ENCODE data around the gene CCDC92B.

The CCDC92B gene

DNA sequence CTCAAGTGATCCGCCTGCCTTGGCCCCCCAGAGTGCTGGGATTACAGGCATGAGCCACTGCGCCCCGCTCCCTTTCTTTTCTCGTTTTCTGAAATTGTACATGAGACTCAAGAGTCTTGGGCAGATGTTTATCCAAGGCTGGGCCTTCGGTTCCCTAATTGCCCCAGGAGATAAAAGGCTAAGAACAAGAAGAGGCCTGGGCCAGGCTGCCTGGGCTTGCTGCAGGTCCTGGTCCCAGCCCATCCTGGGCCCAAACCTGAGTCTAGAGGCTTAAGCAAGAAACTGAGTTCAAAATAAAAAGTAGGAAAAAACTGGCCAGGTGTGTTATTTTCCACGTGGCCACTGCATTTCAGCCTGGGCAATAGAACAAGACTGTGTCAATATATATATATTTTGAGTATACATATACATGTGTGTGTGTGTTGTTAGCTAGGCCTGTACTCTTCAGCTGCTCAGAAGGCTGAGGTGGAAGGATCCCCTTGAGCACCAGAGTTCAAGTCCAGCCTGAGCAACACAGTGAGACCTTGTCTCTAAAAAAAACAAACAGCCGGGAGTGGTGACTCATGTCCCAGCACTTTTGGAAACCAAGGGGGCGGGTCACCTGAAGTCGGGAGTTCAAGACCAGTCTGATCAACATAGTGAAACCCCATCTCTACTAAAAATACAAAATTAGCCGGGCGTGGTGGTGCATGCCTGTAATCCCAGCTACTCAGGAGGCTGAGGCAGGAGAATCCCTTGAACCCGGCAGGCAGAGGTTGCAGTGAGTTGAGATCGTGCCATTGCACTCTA lies 31.1 kb downstream of the CCDC92B start:
- no peak for DNase-seq

DNA sequence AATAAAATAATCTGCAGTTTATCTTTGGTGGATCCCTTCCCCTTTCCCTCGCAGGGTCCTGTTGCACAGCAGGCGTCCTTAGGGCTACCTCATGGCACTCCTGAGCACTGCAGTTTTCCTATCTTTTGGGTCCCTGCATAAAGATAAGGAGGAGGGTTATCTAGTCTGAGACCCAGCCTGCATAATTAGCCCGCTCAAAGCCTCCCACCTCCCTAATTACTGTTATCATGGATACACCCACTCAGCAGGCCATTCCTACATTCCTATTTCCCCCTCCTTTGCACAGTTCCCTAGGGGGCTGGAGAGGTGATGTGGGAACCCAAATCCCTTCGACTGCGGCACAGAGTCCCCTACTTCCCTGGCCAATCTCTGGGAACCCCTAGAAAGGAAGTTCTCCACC lies 32.8 kb downstream of the CCDC92B start:
- DNase-seq, result no peak

DNA sequence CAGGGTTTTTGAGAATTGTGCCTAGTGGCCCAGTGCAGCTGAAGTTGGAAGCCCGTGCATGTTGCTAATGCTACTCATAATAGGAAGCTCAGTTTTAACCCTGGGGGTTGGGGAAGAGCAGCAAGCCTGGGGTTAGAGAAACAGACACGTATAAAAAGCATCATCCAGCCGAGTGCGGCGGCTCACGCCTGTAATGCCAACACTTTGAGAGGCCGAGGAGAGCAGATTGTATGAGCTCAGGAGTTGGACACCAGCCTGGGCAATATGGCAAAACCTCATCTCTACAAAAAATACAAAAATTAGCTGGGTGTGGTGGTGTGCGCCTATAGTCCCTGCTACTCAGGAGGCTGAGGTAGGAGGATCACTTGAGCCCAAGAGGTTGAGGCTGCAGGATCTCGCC lies 35.6 kb downstream of the CCDC92B start:
- DNase-seq, result no peak

DNA sequence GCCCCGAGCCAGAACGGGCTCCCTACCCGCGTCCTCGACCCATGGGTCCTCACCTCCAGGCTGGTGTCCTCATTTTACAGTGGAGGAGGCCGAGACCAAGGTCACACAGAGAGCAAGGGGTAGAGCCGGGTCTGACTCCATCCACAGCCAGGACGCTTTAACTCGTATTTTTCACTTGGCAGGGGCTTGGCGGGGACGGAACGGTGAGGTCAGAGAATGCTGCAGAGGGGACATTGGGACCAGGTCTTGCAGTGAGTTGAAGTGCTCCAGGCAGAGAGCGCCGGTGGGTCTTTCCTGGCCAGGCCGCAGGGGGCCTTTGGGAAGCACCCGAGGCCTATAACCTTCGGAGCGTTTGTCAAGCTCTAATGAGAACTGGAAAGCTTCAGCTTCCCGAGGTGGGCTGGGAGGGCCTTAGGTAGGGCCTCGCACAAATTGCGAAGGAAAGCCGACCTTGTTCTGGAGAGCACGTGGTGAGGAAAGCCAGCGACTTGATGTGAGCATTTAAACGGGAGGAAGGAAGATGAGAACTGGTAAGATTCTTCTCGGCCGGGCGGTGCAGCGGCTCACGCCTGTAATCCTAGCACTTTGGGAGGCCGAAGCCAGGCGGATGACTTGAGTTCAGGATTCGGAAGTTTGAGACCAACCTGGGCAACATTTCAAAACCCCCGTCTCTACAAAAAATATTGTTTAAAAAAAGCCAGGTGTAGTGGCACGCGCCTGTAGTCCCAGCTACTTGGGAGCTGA lies 37.0 kb downstream of the CCDC92B start:
- no peak for DNase-seq

DNA sequence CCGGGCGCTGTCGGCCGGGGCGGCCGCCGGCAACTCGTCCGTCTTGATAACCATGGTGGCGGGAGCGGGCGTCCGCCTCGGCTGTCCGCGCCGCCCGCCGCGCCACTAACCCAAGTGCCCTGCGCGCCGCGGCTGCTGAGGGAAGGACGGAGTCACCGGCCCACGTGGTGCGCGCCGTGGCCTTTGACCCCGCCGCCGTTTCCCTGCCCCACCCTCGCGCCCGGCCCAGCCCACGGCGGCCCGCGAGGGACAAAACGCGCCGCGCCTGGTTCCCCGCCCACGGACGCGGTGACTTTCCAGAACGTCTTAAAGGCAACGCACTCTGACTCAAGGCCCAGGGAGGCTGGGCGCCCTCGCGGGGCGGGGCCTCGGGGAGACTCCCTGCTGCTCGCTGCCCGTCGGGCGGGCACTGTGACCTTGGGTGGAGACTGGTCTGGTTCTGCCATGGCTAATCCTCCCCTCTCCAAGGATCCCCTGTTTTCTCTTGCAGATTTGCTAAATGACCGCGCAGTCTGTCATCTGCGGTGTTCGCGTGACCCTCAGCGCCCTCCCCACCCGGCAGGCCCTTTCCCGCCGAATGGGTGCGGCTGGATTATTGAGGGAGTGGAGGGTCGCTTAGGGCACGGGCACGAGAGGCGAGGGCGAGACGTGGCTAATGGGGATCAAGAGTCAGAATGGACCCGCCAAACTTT lies 37.7 kb downstream of the CCDC92B start, which contains the start of gene CLUH:
TSS of gene CLUH (minus strand) at position 157 of the 692 bp plus-strand sequence. CDS start at position 54, 103 bp downstream.
- peak; percentile 33 for DNase-seq

DNA sequence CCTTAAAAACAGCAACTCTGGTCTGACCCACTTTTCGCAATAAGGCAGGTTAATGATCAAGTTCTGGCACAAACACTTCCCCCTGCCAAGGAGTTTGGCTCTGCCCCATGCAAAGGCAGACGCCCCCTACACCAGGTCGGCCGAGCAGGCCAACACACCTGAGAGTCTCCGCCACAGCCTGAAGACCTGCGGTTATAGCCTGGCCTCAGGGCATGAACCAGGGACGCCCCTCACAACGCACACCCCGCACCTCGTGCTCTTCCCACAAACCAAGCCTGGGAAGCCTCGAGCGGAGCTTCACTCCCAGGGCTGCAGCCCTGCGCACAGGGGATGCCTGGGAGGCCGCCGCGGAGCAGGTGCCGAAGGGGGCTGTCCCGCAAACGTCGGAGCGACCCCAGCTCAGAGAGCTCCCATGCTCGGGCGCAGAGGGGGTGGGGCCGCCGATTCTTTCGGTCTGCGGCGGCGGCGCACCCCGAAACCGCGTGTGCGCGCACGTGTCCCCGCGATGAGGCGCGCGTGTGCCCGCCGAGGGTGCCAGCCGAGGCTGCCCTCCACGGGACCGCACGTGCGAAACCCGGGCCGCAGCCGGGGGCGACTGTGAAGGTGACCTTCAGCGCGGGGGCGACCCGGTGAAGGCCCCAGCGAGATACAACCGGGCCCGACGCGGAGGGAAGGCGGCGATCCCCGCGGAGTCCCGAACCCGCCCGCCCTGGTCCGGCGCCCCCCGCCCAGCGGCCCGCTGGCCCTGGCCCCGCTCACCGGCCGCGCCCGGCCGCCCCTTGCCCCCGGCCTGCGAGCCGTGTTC lies 38.4 kb downstream of the CCDC92B start:
- DNase-seq, result no peak

DNA sequence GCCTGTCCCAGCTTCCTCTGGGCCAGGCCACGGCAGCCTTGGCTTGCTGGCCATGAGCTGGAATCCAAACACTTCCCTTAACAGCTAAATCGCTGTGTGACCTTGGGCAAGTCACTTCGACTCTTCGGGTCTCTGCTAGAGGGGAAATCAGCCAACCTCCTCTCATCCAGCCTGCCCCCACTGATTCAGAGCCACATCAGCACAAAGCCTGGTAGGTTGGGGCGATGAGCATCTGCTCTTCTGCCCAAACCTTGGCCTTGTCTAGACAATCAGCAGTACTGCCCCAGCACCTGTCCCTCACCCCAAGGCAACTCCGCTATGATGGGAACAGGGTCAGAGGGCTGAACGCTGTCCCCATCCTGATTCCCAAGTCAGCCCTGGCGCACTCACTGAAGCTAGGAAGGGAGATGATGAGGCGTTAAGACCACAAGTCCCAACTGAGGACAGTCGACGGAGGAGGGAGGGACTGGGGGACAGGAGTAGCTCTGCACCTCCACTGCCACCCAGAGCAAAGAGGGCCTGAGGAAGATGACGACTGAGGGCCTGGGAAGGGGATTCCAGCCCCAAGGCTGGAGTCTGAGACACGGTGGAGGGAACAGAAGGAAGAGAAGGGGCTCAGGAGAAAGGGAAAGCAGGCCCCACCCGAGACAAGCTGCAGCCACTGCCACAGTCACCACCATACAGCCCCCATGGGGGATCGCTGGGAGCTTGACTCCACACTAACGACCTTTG lies 39.2 kb downstream of the CCDC92B start:
- no peak for DNase-seq

DNA sequence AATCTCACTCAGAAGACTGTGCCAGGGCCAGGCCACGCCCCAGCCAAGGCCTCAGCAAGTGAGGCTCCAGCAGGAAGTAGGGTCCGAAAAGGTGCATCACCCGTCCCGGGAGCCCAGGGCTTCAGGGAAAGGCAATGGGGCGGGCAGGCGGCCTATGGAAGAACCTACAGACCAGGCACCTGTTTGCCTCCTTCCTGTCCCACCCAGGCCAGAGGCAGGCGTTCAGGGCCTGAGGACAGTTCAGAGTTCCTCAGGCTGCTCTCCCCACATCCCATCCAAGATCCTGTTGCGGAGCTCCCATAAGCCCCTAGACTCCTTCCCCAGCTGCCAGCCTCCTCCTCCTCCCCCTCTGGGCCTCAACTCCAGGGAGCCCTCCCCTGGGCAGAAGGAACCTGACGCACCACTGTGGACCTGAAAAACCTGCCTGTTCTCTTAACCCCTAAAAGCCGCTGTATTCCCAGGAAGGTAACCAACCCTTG lies 40.2 kb downstream of the CCDC92B start:
- DNase-seq, result no peak

DNA sequence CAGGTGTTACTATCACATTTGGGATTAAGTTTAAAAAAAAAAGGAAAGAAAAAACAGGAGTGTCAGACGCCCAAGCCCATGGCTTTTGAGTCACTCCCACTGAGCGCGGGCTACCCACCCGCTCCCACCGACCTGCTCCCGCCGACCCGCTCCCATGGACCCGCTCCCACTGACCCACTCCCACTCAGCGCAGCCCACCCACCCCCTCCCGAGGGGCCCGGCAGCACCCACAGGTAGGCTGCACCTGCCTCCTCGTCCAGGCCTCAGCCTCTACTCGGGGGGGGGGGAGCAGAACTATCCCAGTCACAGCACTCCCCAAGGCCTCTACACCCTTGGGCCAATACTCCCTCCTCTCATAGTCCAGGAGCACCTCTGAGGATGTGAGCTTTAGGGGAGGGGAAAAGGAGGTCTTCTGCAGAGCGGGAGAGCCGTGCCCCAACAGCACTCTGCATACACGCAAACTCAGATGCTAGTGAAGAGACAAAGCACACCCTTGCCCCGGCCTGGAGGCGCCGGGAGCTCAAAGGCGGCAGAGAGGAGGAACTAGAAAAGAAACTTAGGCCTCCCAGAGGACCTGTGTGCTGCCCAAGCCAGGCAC lies 40.8 kb downstream of the CCDC92B start:
- no peak for DNase-seq

DNA sequence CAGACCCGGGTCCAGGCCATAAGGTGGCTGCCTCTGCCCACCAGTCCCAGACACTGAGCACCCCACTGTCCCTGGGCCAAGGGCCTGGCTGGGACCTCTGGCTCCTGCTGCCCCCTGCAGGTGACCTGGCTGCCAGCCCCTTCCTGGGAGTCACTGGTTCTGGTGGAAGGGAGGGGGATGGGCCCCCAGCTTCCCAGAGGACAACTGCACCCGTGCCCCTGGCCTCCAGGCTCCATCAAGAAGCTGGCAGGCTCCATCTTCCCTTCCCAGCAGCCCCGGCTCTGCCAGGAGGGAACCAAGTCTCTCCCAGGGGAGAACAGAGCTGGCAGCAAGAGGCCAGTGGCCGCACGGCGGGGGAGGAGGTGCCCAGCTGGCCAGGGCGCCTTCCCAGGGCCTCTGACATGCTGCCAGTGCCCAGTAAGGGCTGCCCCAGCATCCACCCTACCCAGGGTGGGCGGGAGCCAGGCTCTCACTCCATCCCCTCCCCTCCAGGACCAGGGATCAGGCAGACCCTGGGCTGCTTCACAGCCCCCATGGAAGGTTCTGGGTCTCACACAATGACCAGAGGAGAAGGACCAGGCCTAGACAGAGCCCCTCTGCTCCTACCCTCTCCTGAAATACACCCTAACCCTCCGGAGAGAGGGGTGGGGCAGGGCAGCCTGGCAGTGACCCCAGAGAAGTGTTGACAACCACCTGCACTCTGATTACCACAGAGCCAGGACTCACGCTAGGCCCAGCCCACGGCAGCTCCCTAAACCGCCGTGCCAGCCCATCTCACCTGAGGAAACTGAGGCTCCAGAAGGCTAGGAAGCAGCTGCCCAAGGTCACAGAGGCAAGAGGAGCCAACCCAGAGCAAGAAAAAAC lies 41.5 kb downstream of the CCDC92B start:
- no peak for DNase-seq

DNA sequence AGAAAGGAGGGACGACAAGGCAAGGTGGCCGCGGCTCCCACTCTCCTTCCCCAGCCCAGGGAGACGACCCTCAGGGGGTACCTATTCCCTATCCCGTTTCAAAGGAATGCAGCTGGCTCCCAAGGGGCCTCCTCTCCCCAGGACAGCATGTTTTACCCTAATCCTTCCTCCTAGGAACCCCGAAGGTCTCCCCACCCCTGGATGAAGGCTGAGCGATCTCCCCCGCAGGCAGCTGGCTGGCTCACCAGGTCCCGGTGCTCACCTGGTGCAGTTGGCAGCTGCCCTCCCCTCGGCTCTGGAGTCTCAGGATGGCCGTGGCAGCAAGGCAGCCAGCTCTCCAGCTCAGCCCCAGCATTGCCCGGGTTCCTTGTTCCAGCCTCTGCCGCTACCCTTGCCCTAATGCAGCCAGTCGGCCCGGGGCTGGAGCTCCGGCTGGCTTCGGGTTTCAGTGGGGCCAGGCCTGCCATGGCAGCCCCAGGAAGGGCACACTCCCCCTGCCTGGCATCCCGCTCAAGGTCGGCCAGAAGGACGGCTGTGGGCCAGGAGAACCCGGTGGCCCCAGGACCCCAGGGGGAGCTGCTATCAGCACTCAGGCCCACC lies 42.4 kb downstream of the CCDC92B start:
- DNase-seq, result no peak

DNA sequence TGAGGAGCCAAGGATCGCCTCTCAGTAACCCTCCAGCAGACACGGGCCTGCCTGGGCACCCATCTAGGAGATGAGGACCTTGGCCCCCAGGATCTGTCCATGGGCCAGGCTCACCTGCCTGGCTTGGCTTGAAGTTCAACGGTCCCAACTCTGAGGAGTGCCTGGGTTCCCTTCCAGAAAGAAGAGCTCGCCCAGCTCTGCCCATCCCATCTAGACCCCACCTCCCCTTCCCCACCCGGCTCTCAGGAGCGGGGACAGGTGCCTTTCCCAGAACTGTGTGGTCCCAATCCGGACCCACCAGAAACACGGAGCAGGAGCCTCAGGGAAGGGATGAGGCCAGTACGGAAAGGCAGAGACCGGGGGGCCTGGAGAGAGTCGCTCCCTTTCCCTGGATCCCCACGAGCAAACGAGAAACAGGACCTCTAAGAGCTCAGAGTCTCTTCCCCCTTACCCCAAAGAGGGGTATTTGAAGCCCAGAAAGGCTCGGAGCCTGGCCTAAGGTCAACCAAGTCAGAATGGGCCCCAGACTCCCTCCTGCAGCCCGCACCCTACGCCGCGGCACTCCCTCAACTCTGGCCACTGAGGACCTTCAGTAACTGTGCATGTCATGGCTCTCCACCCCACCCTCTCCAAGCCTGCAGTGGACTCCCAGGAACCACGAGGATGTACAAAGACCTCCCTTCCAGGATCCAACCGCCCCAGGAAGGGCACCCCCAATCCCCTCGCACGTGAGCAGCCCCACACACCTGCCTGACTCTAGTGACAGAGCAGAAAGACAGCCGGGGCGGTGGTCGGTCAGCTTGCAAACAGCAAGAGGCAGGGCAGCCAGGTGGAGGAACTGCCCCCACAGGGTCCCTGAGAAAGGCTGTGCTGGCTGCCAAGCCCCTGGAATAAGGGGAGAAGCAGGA lies 43.3 kb downstream of the CCDC92B start:
- DNase-seq, result no peak

DNA sequence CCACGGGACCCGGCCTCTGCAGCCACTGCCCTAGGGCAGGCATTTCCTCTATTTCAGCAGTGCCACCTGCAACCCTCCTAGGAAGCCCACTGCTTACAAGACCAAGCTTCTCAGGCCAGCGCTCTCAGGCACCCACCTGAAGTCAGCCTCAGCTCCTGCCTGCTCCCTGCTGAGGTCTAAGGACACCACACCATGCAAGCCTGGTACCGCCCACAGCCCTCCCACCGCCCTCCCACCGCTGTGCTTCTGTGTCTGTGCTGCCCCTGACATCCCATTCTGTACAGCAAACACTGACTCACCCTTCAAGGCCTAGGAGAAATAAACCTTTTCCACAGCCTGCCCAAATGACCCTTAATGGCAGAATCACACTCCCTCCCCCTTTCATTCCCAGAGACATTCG lies 44.2 kb downstream of the CCDC92B start:
- DNase-seq, result no peak

DNA sequence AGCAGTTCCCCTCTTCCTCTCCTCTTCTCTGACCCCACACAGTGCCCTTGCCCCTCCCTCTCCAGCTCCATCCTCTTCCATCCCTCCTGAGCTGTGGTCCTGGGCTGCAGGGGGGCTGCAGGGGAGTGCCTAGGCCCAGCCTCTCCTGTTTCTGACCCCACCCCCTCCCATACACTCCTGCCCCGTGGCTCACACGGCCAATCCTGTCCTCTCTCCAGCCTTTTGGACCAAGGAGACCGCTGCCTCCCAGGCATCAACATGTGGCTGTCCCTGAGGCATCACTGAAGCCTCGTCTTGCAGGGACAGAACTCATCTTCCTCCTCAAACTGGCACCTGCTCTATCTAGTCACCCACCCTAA lies 44.6 kb downstream of the CCDC92B start:
- DNase-seq, result no peak

DNA sequence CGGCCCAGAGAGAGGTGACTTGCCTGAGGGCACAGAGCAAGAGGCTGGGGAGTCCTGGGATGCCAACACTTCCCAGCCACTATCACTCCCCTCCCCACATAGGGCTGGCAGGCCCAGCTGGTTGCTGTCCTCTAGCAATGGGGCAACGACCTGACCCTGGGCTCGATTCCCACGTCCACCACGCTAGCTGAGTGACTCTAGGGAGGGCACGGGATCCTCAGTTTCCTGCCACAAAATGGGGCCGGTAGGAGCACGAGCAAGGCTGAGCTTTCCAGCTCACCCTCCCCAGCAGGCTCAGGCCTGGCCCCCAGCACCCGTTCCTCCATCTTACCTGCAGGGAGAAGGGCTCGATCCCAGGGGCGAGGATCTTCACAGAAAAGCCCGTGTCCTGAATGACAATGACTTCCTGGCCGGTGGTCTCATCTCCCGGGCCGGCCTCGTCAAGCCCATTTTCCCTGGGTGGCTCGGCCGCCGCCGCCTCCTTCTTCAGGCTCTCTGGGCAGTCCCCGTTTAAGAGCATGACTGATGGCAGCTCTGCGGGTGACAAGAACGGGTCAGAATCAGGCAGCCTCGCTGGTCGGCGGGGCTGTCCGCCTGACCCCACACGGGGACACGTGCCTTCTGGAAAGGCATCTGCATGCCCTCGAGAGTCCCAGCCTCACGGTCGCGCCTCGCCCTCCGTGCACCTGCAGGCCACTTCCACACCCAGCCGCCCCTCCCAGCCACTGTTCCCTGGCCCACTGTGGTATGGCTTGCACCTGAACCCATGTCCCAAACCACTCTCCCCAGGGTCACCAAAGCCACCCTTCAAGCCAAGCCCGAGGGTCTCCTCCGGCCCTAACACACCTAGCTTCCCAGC lies 45.2 kb downstream of the CCDC92B start:
- DNase-seq, result no peak

DNA sequence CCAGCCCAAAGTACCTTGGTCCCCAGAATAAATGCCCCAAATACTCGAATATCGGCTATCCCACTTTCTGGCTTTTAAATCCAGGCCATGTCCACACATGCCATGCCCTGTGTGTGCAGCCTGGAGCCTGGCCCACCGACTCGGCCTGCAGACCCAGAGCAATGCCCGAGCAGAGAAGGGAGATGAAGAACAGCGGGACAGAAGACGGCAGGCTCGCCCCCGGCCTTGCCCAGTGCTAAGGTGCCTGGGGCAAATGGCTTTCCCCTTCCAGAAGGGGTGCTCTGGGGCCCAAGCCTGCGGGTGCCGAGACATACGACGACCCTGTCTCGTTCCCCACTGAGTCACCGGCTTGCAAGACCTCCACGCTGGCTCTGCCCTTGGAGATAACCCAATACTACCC lies 45.8 kb downstream of the CCDC92B start:
- no peak for DNase-seq

DNA sequence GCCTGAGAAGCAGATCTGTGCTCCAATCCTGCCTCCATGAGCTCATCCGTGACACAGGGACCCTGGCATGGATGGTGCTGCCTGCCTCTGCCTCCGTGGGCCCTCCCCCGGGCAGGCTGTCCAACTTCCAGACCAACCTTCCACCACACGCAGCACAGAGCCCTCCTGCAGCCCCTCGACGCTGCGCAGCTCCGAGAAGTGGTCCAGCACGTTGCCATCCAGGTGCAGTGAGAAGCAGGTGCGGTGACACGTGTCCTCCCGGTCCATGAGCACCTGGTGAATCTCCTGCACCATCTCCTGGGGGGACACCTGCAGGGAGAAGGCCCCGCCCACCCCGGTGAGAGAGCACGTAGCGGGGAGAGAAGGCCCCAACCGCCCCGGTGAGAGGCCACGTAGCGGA lies 46.3 kb downstream of the CCDC92B start:
- DNase-seq, result no peak
